Measurements from ENCODE around the gene TOMM6.

- TF ChIP-seq POLR2AphosphoS5 (IDR thresholded peaks at IDR 0.05): no peak
- TF ChIP-seq POLR2A (IDR thresholded peaks at IDR 0.05): no peak
These were observed 48.5 kb upstream of the TOMM6 start for GRCh38 chr6:41739041-41739440.
